Cardiac fibroblast (primary cell): ENCODE measurements around the gene NCOA7.

Experiments
- DNase-seq, 2 donors: peaks; one replicate each; pipeline versions ENCODE4 v3.0.0 to v3.0.0-alpha.2; 2010; ENCODE audit warnings: low read depth in 2 of 2
- H3K4me3 ChIP-seq, 2 donors: replicated peaks in 1 of 2; 1 replicate in 1 of 2; 2 replicates in 1 of 2; pipeline ENCODE4 v1.5.1; 2011; ENCODE audit warnings: low read depth in 2 of 2, low read length in 2 of 2, mild to moderate bottlenecking in 2 of 2, moderate library complexity in 1 of 2
- TF ChIP-seq, protein P1 (sequence below): IDR thresholded peaks from one replicate; pipeline ENCODE4 v1.5.1; 2011; ENCODE audit warnings: low read depth, mild to moderate bottlenecking, low read length, inconsistent platforms

Gene NCOA7

DNA sequence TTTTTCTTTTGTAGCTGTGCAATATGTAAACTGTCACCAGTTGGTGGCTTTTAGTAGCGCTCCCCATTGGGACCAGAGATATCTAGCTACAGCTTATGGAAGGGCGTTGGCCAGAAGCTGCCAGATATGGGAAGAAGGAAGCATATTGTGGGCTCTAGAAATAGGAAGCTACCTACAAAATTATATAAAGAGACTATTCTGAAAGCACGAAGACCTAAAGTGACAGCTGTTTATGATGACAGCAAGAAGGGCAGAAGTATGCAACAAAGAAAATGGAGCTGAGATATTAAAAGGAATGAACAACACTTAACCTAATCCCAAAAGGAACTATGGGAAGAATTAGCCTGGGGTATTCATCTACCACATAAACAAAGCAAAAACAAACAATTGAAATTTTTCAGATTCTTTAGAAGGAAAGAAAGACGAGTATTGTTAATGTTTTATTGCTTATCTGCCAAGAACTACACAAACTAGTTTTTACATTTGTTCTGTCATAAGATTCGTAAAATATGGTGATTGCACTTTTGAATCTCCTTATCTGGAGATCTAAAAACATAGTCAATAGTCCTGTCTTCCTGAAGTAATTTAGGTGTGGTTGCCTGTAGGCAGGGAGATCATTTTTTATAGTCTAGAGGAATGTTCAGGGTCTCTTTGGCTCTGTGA is 81.6 kb downstream of the NCOA7 start:
- TF ChIP-seq, protein P1, sequence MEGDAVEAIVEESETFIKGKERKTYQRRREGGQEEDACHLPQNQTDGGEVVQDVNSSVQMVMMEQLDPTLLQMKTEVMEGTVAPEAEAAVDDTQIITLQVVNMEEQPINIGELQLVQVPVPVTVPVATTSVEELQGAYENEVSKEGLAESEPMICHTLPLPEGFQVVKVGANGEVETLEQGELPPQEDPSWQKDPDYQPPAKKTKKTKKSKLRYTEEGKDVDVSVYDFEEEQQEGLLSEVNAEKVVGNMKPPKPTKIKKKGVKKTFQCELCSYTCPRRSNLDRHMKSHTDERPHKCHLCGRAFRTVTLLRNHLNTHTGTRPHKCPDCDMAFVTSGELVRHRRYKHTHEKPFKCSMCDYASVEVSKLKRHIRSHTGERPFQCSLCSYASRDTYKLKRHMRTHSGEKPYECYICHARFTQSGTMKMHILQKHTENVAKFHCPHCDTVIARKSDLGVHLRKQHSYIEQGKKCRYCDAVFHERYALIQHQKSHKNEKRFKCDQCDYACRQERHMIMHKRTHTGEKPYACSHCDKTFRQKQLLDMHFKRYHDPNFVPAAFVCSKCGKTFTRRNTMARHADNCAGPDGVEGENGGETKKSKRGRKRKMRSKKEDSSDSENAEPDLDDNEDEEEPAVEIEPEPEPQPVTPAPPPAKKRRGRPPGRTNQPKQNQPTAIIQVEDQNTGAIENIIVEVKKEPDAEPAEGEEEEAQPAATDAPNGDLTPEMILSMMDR = no peak
- peak in 1 of 2 donors; percentile 48 for DNase-seq
- H3K4me3 ChIP-seq = no peak overlapping the region

DNA sequence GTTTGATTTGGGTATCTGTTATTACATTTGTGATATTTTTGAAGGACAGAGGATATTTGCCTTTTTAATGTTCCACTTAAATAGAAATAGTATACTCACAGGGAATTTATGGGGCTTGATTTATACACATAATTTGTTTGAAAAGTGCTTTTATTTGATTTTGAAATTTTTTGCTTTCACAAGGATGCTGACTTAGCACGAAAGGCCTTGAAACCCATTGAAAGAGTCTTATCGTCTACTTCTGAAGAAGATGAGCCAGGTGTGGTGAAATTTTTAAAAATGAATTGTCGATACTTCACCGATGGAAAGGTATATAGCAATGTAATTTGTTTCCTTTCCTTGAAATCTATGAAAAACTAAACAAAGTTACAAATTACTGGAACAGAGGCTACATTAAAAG is 91.5 kb downstream of the NCOA7 start:
- no peak overlapping the region for H3K4me3 ChIP-seq
- TF ChIP-seq, protein P1 = no peak
- DNase-seq = no peak

DNA sequence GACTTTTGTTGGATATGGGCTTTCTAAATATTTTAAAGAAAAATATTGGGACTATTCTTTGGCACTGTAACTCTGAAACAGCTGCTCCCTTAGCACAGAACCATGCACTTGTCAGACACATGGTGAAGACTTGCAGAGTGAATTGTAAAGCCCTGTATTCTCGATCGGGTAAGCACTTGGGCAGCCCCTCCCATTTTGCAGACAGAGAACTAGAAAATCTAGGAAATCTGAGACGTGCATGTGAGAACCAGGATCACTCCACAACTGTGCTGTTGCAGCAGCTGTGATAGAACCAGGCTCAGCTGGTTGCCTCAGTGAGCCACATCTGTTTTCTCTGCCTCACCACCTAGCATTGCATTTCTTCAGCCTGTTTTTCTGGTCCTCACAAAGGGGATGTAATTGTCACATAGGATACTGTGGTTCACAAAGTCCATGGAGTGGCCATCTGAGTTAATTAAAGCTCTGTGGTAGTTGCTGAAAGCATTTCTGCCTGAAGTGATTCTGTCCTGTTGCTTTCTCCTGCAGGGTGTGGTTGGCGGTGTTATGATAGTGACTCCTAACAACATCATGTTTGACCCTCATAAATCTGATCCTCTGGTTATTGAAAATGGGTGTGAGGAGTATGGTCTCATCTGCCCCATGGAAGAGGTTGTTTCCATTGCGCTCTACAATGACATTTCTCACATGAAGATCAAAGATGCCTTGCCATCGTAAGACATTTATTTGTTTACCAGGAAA is 94.0 kb downstream of the NCOA7 start:
- no peak overlapping the region for H3K4me3 ChIP-seq
- TF ChIP-seq, protein P1 = no peak
- DNase-seq = no peak

DNA sequence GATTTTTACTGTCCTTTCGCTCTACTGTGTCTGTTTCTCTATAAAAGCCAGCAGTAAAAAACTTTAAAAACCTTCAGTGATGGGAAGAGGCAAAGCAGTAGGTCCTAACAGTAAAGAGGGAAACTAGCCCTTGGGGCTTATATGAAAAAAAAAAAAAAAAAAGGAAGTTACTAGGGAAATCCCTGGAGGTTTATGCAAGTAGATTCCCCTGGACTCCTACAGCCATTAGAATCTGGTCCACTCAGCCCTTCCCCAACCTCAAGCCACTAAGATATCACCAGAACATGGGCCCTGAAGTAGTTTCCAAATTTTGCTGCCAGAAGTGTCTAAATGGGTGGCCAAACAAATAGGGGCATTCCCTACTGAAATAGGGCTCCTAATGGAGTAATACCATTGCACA is 95.3 kb downstream of the NCOA7 start:
- no peak overlapping the region for H3K4me3 ChIP-seq
- TF ChIP-seq, protein P1 = no peak
- no peak for DNase-seq

DNA sequence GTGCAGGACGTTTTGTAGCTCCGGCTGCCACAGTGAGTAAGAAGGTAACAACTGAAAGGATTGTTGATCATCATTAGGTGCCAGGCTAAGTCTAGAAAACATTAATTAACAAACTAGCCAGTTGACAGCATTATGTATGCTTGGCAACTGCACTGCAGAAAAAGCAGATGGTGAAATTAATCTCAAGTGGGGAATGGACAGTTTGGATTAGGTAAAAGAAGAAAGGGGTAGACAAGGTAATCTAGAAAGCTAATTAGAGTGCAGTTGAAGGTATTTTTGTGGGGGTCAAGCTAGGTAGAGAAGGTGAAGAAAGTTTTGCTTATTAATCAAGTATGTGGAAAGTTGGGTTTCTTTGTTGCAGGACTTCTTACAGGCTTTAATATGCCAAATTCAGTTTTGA is 96.2 kb downstream of the NCOA7 start:
- no peak overlapping the region for H3K4me3 ChIP-seq
- TF ChIP-seq, protein P1 = no peak
- DNase-seq = no peak

DNA sequence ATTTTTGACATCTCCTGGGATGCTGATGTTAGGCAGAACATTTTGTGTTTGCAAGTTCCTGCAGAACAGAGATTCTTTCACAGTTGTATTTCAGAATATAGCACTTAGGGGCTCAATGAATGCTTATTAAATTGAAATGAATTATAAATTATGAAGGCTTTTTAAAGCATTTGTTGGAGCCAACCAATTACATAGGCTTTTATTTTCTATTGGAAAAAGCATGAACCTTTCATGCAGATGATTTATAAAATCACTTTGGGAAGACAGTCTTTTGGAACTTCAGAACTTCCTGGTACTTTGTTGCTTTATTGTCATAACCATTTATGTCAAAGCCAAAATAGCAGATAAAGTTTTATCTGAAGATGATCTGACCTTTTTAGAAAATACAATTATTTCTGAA is 96.6 kb downstream of the NCOA7 start:
- H3K4me3 ChIP-seq = no peak overlapping the region
- no peak for DNase-seq
- TF ChIP-seq, protein P1 = no peak
